PFSK-1 (cell line): ENCODE measurements around the gene CELF1.

ENCODE experiments used
- FOXP2 ChIP-seq: optimal IDR thresholded peaks from 2 replicates; pipeline ENCODE3; 2011; ENCODE audit warnings: borderline replicate concordance, control low read depth, inconsistent platforms; ENCODE audit not compliant: insufficient read depth; ENCODE audit errors: extremely low read length, extremely low read depth
- POLR2AphosphoS5 ChIP-seq: IDR thresholded peaks from 2 replicates; pipeline ENCODE4 v1.6.1; 2012; ENCODE audit warnings: low read depth, mild to moderate bottlenecking, control low read depth, low read length, moderate library complexity
- REST ChIP-seq, 2 experiments: IDR thresholded peaks; 2 replicates each; pipeline versions ENCODE4 v1.6.1 to v1.8.0; 2011 to 2012; ENCODE audit warnings: low read depth in 2 of 2, low read length in 2 of 2, control low read depth in 1 of 2, inconsistent platforms in 1 of 2, mild to moderate bottlenecking in 1 of 2, moderate library complexity in 1 of 2; ENCODE audit not compliant: insufficient read depth in 1 of 2
- SIN3A ChIP-seq: IDR thresholded peaks from 2 replicates; pipeline ENCODE4 v1.6.1; 2012; ENCODE audit warnings: mild to moderate bottlenecking, low read length, moderate library complexity, borderline replicate concordance; ENCODE audit not compliant: insufficient read depth
- TAF1 ChIP-seq: IDR thresholded peaks from 2 replicates; pipeline ENCODE4 v1.6.1; 2012; ENCODE audit warnings: low read length, control low read depth, borderline replicate concordance; ENCODE audit not compliant: insufficient read depth

Gene CELF1

GRCh38 chr11:47523490-47524225, 29.3 kb downstream of the CELF1 start:
- TF ChIP-seq SIN3A (peak; percentile 95; the same call in 1 of the 2 replicates), REST (IDR thresholded peaks at IDR 0.05; ENCODE audit: insufficient read depth in 1 of 2, low read depth in 2 of 2, low read length in 2 of 2) (no peak)

GRCh38 chr11:47518212-47518964, 34.5 kb downstream of the CELF1 start:
- TF ChIP-seq TAF1 (no peak), REST (IDR thresholded peaks at IDR 0.05; ENCODE audit: insufficient read depth in 1 of 2, low read depth in 2 of 2, low read length in 2 of 2) (no peak), FOXP2 (no peak), SIN3A (no peak), POLR2AphosphoS5 (no peak)

GRCh38 chr11:47516984-47517853, 35.7 kb downstream of the CELF1 start:
- TF ChIP-seq FOXP2, result no peak
- TF ChIP-seq POLR2AphosphoS5, result no peak
- no peak for TF ChIP-seq SIN3A
- TF ChIP-seq REST (IDR thresholded peaks at IDR 0.05; ENCODE audit: insufficient read depth in 1 of 2, low read depth in 2 of 2, low read length in 2 of 2), result no peak
- TF ChIP-seq TAF1, result no peak

GRCh38 chr11:47516155-47516554, 36.8 kb downstream of the CELF1 start:
- TF ChIP-seq POLR2AphosphoS5 (no peak), SIN3A (no peak)

GRCh38 chr11:47514825-47515647, 37.9 kb downstream of the CELF1 start:
- no peak for TF ChIP-seq SIN3A
- no peak for TF ChIP-seq REST (IDR thresholded peaks at IDR 0.05; ENCODE audit: insufficient read depth in 1 of 2, low read depth in 2 of 2, low read length in 2 of 2)
- no peak for TF ChIP-seq FOXP2
- no peak for TF ChIP-seq POLR2AphosphoS5
- no peak for TF ChIP-seq TAF1
